Measurements from ENCODE around the gene USP21. TPM values are rescaled to one million over a fixed set of nuclear protein-coding genes. Genes with fewer than 3 reads are reported as not detected.

Gene USP21
- total and polyA plus RNA-seq, 9 of the 15 experiments (the other 6 are each of a cell fraction or from before 2014, with no cell fraction given), result 4.9 to 52.4 (median 21.6) TPM

GRCh38 chr1:161162052-161162451, 2.8 kb downstream of the USP21 start:
- H3K4me2 ChIP-seq (ENCODE audit: insufficient read depth, low read length), result peak overlapping the region; percentile 83
- intact Hi-C loops (cut with micrococcal nuclease), result no loop called here
- no peaks in the 10 kb centered on the region for H4K20me1 ChIP-seq (replicated peaks; ENCODE audit: control insufficient read depth, insufficient read depth, low read length)
- FAIRE-seq (peak; percentile 96), ATAC-seq (peak; percentile 6), DNase-seq (ENCODE audit: extremely low read depth in 1 of 4, low spot score in 3 of 4) (peak in 3 of 4 experiments; percentile 23 to 90 (median 79))
- ChIA-PET CTCF (ENCODE audit: low intra/inter-chr PET ratio) (no interaction called here), POLR2A (interaction anchor here (0.6 to 1.7 kb wide), 8 partner anchors 8 to 174 kb away, joined by 3 to 12 read pairs (median 4); partner anchors contain the start of genes DEDD and UFC1)
- peak overlapping the region; percentile 17 for H3K4me3 ChIP-seq
- no TSS peak for BruUV-seq (replicated peaks)
- H3K9me1 ChIP-seq (ENCODE audit: control insufficient read depth, insufficient read depth, low read length), result no peaks in the 10 kb centered on the region
- peaks cover 63 to 72% of the 10 kb centered on the region in 2 experiments for H3K4me1 ChIP-seq (replicated peaks in 1 of 2; ENCODE audit: control insufficient read depth in 2 of 2, insufficient read depth in 2 of 2, low read length in 2 of 2)
- H3K36me3 ChIP-seq (ENCODE audit: control insufficient read depth, insufficient read depth, low read length), result peaks cover 66% of the 10 kb centered on the region
- no peaks in the 10 kb centered on the region for H3K27me3 ChIP-seq (ENCODE audit: control insufficient read depth in 2 of 2, insufficient read depth in 2 of 2, low read length in 2 of 2)
- peak overlapping the region; percentile 51 for H2AFZ ChIP-seq (ENCODE audit: low read depth, low read length)
- H3K79me2 ChIP-seq (ENCODE audit: control insufficient read depth, insufficient read depth, low read length), result peaks cover 59% of the 10 kb centered on the region
- peak overlapping the region; percentile 78 for H3K27ac ChIP-seq (ENCODE audit: extremely low read depth, low read depth, low read length)
- H3K9ac ChIP-seq (ENCODE audit: insufficient read depth in 1 of 2, low read depth in 2 of 2, low read length in 2 of 2), result peak overlapping the region; percentile 65 to 88
- 1% methylated on average over 7 of the region's 7 CpGs for WGBS (ENCODE audit: insufficient coverage, low coverage, missing lambda C conversion rate)
- H3K9me3 ChIP-seq (replicated peaks; ENCODE audit: control insufficient read depth, insufficient read depth, low read depth, low read length), result no peaks in the 10 kb centered on the region
- in situ Hi-C loops (cut with MboI), result no loop called here
- TF ChIP-seq ZNF696 (CRISPR knock-in tag; conservative IDR thresholded peaks at IDR 0.05) (no peak), POLR2B (IDR thresholded peaks at IDR 0.05; ENCODE audit: low read depth, partially characterized antibody) (no peak), ZNF592 (IDR thresholded peaks at IDR 0.05) (peak; percentile 89), POLR2A (conservative IDR thresholded peaks at IDR 0.05) (peak; percentile 62; the same call in 1 of the 2 replicates), CTBP1 (IDR thresholded peaks at IDR 0.05; ENCODE audit: borderline replicate concordance) (peak; percentile 34; the same call in 1 of the 2 replicates), CBFA2T3 (IDR thresholded peaks at IDR 0.05) (peak; percentile 73), ATF6 (CRISPR knock-in tag; IDR thresholded peaks at IDR 0.05) (0 out of 2 replicates have a peak, but pooled peaks have one; percentile 73), SRSF3 (IDR thresholded peaks at IDR 0.05; ENCODE audit: insufficient read depth, low read length) (no peak), HDAC2 (IDR thresholded peaks at IDR 0.05) (0 out of 2 replicates have a peak, but pooled peaks have one; percentile 42)
